Activated naive CD4-positive, alpha-beta T cell treated with anti-CD3 and anti-CD28 coated beads, Interleukin-2, amount 50 U/mL, for 16 hours (primary cell): Measurements from ENCODE around the gene MYT1.

Source experiments
- DNase-seq: peaks from one replicate; pipeline ENCODE4 v3.0.0-alpha.2; 2020

MYT1 gene

DNA sequence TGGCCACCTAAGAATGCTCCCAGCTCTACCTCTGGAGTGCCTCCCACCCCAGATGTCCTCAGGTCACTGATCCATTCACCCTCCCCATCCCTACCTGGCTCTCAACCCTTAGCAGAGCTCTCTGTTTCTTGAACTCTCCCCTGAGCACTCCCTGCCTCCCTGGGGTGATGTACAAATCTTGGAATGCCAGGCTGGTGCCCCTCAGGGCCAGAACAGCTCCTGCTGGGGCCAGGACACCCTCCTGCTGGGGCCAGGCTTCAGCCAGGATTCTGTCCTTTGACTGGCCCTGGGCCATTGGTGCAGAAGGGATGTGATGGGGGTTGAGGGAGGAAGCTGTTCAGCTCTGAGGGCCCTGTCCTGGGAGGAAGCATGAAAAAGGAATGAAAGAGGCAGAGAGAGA is 30.0 kb downstream of the MYT1 start:
- DNase-seq: no peak

DNA sequence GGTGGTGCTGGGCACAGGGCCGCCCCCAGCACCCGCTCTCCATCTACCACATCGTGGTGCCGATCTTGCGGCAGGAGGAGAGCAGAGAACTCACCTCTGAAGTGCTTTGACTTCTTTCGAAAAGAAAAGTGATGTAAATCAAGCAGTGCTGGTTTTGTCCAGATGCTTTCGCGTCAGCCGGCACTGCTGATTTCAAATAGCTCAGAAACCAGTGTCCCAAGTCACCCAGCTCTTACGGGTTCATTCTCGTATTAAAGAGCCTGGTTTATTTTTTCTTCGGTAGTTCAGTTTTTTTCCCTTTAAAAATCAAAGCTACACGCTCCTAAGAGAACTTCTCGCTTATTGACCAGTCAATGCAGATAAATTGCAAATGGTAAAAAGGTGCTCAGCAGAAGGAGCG is 32.1 kb downstream of the MYT1 start:
- no peak for DNase-seq

DNA sequence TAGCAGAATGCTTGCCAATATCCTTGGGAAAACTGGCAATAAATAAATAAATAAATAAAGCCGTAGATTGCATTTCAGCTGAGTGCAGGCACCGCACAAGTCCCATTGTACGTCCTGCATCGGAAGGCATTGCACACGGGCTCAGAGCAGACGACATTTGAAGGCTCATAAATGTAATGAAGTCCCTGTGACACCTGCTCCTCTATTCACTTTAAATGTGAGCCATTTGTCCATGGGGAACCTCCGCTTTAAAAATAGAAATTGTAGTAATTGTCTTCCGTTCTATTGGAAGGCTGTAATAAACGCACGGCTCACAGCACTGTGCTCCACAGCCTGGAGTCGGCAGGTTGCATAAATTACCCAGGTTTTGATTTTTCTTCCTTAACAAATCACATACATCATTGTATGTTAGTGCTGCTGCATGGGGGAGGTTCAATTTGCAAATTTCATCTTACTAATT is 32.6 kb downstream of the MYT1 start:
- DNase-seq: no peak

DNA sequence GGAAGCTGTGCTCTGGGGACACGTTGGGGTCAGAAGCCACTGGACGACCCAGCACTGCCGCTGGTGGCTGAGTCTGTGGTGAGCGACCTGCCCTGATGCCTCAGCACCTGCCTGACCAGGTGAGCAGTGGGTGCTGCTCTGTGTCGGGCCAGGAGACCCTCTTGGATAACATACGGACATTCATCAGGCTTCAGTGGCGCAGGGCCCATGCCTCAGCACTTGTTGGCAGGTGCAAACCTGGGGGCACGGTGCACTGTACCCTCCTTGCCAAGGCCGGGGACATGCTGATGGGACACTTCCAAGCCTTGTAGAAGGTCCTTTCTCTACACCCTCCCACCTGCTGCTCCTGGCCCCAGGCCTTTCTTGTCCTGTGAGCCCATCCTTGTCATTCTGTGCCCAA is 34.1 kb downstream of the MYT1 start:
- DNase-seq: no peak

DNA sequence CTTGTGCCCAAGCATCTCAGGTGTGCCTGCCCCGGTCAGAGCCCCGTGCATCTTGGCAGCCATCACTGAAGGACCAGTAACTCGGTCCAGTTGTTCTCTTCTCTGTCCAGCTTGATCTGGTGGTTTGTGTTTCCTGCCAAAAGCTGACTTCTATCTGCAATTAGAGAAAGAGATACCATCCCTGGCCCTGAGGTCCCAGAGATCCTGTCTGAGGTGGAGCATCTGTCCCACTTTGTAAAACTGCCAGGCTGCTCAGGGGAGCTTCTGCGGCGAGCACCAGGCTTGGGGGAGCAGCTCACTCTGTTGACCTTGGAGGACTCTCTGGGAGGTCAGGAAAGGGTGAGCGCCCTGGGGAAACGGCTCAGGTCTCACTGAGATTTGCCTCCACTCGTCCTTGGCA is 35.1 kb downstream of the MYT1 start:
- no peak for DNase-seq

DNA sequence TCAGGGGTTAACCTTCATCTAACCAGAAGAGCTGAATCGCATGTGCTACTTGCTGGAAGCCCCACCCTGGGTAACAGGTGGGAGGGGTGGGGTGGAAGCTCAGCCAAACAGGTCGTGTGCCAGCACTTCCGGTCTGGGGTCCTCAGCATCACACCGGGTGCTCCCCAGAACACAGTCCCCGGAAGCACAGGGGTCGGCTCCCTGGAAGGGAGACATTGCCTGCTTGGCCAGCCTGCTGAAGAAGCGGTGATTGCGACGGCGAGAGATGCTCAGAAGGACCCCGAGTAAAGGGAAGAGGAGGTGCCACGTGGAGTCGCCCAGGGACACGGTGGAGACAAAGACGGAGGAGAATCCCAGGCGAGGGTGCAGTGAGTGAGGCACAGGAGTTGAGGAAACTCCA is 36.5 kb downstream of the MYT1 start:
- DNase-seq: no peak

DNA sequence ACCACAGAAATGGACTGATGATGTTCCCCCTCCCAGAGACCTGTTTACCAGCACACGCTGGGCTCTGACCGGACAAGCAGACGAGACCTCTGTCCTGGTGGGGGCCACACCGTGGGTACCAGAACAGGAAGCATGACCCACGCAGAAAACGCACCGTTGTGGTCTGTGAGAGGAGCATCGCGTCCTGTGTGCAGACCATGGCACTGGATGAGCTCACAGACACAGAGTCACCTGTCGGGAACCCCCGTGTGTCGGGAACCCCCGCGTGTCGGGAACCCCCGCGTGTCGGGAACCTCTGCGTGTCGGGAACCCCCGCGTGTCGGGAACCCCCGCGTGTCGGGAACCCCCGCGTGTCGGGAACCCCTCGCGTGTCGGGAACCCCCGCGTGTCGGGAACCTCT is 37.4 kb downstream of the MYT1 start:
- DNase-seq: no peak

DNA sequence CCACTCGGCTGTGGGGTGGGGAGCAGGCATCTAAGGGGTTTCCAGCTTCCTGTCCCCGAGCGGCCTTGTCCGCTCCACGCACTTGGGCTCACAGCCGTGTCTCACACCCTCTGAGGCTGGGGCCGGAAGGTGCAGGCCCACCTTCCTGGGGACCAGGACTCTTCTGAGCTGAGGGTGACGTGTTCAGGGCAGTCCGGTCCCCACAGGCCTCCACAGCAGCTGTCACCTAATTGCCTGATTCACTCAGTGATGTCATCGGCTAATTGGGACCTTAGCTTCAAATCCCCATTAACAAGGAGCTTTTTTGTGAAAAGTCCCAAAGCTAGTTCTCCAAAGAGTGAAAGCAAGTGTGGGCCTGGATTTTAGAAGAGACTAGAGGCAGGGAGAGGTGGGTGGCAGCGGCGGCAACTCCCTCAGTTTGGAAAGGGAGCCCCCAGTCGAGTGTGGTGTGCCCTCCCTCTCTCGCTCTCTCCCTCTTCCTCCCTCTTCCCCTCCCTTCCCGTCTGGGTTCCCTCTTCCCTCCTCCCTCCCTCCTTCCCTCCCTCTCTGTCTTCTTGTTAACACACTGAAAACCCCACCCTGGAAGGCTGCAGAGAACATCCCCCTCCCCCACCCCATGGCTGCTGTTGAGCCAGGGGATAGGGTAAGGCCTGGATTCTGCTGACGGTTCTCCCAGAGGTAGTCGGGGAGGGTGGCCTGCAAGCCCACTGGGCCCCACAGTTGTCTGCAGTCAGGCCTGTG is 39.0 kb downstream of the MYT1 start:
- DNase-seq: no peak

DNA sequence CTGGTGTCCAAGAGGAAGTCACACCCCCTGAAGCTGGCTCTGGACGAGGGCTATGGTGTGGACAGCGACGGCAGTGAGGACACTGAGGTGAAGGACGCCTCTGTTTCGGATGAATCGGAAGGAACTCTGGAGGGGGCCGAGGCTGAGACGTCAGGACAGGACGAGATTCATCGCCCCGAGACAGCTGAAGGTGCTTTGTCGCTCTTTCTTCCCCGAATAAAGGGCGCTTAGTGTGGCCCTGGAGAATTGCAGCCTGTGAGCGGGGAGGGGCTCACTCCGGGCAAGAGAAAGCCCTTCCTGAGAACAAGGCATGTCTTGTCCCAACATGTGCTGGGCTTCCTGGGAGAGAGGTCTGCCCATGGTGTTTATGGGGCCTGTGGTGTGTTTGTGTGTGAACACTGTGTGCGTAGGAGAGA is 41.4 kb downstream of the MYT1 start:
- no peak for DNase-seq

DNA sequence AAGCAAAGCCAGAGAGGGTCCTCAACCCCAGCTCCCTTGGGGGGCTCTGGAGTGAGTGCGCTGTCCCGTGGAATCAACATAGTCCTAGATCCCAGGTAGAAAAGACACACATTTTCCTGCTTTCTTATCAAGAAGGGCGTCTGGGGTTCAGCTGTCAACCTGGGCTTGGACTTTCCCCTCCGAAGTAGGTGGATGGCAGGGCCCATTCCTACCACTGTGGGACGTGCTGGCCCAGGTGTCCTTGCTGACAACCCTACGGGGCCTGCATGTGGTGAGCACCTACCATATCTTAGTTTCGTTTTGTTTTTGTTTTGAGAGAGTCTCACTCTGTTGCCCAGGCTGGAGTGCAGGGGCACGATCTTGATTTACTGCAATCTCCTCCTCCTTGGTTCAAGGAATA is 42.4 kb downstream of the MYT1 start:
- DNase-seq: no peak

DNA sequence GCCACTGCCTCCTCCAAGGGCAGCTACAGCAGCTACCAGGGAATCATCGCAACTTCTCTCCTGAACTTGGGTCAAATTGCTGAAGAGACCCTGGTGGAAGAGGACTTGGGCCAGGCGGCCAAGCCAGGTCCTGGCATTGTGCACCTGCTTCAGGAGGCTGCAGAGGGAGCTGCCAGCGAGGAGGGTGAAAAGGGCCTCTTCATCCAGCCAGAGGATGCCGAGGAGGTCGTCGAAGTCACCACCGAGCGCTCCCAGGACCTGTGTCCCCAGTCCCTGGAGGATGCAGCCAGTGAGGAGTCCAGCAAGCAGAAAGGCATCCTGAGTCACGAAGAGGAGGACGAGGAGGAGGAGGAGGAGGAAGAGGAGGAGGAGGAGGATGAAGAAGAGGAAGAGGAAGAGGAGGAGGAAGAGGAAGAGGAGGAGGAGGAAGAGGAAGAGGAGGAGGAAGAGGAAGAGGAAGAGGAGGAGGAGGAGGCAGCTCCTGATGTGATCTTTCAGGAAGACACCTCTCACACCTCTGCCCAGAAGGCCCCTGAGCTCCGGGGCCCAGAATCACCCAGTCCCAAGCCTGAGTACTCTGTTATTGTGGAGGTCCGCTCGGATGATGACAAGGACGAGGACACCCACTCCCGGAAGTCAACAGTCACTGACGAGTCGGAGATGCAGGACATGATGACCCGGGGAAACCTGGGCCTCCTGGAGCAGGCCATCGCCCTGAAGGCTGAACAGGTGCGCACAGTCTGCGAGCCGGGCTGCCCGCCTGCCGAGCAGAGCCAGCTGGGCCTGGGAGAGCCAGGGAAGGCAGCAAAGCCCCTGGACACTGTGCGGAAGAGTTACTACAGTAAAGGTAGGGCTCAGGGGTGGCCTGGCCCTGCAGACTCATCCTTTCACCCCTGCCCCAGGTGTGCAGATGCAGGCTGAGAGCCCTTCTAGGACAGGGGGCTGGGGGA is 43.7 kb downstream of the MYT1 start:
- no peak for DNase-seq

DNA sequence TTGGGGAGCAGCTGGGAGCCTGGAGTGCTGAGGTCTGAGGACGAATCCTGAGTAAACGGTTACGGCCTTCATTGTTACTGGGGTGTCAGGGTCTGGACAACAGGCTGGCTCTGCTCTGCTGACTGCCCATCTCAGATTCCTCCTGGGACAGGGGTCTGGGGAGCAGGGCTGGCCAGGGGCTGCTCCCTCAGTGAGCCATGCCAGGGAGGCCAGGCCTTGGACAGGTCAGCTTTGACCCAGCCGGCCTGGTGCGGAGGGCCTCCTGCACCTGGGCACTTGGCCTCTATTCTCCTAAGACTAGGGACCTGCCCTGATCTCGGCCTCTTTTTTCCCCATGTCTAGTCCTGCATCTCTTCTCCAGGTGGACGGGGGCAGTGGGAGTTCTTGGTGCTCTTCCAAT is 44.9 kb downstream of the MYT1 start:
- DNase-seq: no peak

DNA sequence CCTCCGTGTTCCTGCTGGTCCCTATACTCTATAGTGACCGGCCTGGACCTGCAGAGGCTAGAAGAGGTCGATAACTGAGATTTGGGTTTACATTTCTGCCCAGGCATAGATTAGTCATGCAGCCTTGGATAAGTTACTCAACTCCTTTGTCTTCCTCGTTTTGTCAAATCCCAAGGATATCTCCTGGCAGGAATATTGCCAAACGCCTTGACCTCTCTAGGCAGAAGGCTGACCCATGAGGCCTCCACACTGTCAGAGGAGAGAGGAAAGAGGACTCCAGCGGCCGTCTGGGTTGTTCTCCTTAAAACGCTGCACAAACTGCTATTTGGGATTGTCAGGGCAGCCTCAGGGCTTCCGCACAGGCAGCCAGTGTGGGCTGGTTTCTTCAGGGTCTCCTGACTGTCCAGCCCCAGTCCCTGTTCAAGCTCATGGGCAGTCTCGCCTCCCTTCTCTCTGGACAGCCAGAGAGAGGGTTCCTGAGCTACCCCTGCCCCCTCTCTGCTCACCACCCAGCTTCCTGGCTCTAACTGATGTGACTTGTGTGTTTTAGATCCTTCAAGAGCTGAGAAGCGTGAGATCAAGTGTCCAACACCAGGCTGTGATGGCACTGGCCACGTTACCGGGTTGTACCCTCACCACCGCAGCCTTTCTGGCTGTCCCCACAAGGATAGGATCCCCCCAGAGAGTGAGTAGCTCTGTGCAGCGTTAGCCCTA is 46.6 kb downstream of the MYT1 start:
- DNase-seq: no peak

DNA sequence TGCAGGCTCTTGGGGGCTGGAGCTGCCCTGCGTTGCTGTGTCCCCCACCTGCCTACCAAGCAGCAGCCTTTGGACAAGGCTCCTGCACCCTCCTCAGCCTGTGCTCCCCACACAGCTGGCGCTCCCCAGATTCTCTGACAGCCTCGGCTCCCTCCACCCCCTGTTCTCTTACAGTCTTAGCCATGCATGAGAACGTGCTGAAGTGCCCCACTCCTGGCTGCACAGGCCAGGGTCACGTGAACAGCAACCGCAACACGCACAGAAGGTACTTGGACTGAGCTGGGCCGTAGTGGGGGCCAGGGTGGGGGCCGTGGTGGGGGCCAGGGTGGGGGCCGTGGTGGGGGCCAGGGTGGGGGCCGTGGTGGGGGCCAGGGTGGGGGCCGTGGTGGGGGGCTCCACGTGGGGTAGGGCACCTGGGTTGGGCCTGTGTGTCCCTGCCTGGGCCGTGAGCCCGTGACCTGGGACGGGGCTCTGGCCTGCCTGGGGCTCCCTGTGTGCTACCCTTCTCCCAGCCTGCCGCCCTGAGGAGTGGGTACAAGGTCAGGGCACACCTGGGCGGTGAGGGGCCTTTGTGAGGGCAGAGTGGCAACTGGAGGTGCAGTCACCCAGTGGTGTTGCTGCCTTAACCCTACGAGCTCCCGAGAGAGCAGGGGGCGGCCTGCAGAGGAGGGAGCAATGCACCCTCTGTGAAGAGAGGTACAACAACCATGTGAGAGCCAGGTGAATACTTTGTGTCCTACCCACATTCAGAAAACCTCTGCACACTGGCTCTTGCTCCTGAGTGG is 47.8 kb downstream of the MYT1 start:
- no peak for DNase-seq

DNA sequence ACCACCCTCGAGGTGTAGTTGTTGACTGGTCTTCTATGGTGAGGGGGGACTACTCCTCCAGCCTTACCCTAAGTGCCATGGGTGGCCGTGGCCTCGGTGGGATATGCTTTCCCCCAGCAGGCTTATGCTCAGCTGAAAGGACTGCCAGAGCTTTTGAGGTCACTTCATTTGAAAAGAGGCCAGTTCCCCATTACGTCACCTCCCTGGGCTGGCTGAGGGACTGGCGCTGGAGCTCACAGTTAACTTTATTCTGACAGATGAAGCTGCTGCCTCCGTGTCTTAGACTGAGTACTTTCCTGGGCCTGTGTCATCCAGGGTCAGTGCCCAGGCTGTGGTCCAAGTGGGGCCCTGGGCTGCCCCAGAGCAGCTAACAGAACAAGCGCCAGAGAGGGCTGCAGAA is 48.5 kb downstream of the MYT1 start:
- no peak for DNase-seq

DNA sequence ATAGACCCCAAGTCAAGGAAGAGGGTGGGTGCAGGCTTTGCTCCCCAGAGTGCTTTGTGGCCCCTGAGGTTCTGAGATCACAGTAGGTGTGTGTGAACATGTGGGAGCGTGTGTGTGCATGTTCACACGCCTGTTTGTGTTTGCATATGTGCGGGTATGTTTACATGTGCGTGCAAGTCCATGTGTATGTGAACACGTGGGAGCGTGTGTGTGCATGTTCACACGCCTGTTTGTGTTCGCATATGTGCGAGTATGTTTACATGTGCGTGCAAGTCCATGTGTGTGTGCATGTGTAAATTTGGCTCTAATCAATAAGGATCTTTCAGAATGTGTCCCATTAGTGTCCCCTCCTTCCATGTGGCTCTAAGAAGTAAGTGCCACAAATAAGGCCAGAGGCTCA is 49.9 kb downstream of the MYT1 start:
- DNase-seq: no peak

DNA sequence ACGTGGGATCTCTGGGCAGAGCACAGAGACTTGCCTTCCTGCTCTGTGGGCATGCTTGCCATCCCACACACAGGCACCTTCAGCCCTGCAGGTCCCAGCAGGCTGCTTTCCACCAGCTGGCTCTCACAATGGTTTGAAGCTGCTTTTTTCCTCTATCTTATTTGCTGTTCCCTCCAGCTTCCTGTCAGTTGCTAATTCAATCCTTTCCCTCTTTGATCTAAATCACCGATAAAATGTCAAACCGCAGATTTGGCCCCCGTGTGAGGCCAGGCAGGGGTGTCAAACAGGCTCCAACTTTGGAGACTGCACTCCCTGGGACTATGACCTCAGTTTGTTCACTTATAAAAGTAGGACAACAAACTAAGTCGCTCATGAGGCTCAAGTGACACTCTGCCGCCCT is 50.7 kb downstream of the MYT1 start:
- DNase-seq: no peak

DNA sequence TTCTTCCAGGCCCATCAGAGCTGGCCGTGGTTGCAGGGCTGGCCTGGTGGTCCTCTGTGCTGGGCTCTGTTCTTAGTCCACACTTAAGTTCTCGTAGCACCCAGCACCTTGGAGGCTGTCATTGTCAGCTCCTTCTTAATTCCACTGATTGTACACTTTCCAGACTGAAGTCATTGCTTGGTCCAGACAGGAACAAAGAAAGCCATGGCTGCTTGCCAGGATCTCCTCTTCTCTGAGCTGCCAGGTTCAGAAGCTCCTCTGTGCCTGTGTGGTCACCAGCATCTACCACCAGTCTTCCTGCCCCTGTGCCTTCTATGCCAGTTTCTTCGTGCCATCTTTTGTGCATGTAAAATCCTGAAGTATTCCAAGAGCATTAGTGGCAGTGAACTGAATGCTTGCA is 51.8 kb downstream of the MYT1 start:
- no peak for DNase-seq

DNA sequence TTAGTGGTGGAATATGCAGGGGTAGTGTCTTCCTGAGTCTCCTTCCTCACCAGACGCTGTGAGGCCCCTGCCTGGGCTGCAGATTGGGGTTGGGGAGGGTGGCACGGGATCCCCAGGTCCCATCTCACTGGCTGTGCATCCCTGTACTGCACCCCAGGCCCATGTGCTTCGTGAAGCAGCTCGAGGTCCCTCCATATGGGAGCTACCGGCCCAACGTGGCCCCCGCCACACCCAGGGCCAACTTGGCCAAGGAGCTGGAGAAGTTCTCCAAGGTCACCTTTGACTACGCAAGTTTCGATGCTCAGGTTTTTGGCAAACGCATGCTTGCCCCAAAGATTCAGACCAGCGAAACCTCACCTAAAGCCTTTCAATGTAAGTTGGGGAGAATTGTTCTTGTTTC is 52.7 kb downstream of the MYT1 start:
- DNase-seq: no peak

DNA sequence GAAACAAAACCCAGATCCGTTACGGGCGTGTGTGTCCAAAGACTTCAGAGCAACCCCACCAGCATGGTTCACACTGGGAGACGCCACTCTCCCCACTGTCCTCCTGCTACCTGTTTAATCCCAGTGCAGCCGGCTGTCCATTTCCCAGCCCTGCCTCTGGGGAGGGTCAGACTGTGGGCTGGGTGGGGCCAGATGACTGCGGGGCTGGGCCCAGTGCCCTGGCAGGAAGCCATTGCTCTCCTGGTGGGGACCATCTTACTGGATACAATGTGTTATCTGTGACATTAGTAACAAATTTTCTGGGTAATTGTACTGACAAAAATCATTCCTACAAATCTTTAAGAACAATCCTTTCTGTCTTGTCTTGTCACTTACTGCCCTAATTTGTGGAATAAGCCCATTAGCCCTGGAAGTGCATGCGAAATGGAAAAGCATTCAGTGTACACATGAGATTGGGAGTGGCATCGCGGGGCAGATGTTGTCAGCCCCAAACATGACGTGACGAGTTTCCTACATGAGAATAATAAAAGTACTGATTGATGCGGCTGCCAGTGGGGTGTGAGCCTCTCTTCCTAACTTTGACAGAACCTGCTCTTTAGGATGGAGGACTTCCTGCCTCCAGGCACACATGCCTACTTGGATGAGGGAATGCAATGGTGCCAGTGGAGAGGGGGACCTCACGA is 53.4 kb downstream of the MYT1 start:
- DNase-seq: no peak

DNA sequence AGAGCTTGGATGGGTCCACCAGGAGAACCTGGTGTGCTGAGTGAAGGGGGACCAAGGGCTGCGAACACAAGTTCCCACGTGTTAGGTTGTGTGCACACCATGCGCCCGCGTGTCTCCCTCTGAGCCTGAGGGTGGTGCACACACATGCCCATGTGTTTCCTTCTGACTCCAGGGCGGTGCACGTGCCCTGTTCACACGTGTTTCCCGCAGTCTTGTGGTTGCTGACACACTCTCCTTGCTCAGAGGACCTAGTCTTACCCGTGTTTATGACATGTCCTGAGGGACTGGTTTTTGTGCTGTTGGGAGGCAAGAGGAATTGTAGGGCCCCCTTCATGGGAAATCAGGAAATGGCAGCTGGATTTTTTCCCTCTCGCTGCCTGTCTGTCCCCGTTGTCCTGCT is 55.0 kb downstream of the MYT1 start:
- no peak for DNase-seq

DNA sequence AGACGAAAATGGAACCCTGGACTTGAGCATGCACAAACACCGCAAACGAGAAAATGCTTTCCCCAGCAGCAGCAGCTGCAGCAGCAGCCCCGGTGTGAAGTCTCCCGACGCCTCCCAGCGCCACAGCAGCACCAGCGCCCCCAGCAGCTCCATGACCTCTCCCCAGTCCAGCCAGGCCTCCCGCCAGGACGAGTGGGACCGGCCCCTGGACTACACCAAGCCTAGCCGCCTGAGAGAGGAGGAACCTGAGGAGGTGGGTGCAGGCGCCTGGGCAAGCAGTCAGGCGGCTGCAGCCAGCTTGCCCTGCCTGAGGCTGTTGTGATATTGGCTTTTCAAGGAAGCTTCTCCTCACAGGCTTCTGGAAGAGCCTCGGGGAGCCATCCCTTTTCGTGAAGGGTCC is 55.5 kb downstream of the MYT1 start:
- no peak for DNase-seq
